HepG2 (cell line): ENCODE data around the gene KLHL17. TPM values are rescaled to one million over a fixed set of nuclear protein-coding genes. Genes with fewer than 3 reads are reported as not detected.

Experiments
- ATAC-seq: fragments of 200-7000 bp; cut with Tn5 transposase; 3 replicates; pipeline ENCODE4 v1.9.1; 2020; ENCODE audit warnings: mild to moderate bottlenecking, moderate library complexity
- BruUV-seq: library from RNA; stranded (reverse); fragments of 400-500 nt; replicated peaks from 2 replicates; lab custom pipeline; 2021; lab: Mats Ljungman, UMichigan
- CTCF ChIA-PET: fragments of 300-600 bp; formaldehyde crosslinking; extraction: SDS; loops from one replicate; lab custom pipeline; 2021; ENCODE audit warnings: low total read pairs, inconsistent platforms, low intra/inter-chr PET ratio; lab: Yijun Ruan, JAX
- POLR2A ChIA-PET: fragments of 350-600 bp; sonication (Branson Sonifier 250); formaldehyde crosslinking; loops from one replicate; lab custom pipeline; 2020; ENCODE audit warnings: antibody characterized with exemption, inconsistent platforms; lab: Yijun Ruan, JAX
- DNase-seq: peaks from one replicate; pipeline ENCODE4 v3.0.0-alpha.2; 2015; ENCODE audit warnings: low spot score
- FAIRE-seq: peaks from 3 replicates; lab custom pipeline; 2011; peaks lifted over from hg19 to GRCh38; lab: Jason Lieb, UNC
- H2AFZ ChIP-seq: one replicate; pipeline ENCODE4 v1.6.1; 2011; ENCODE audit warnings: low read length, inconsistent platforms
- H3K27ac ChIP-seq: fragments of 300-600 bp; 3 replicates; pipeline ENCODE4 v1.8.0; 2011; ENCODE audit warnings: mixed run types, mild to moderate bottlenecking, mixed read lengths, low read length, inconsistent platforms; ENCODE audit not compliant: insufficient read depth; ENCODE audit errors: extremely low read length
- H3K27me3 ChIP-seq, 2 experiments: fragments of 200-600 bp in 1 of 2; 2 replicates in 1 of 2; 3 replicates in 1 of 2; pipeline versions ENCODE4 v1.6.0 to v1.8.0; 2011; ENCODE audit warnings: low read length in 2 of 2, mild to moderate bottlenecking in 2 of 2, moderate library complexity in 2 of 2, inconsistent platforms in 1 of 2; ENCODE audit not compliant: insufficient read depth in 2 of 2, control insufficient read depth in 1 of 2
- H3K36me3 ChIP-seq, 2 experiments: fragments of 200-600 bp in 1 of 2; replicated peaks in 1 of 2; 2 replicates in 1 of 2; 3 replicates in 1 of 2; pipeline versions ENCODE4 v1.5.1 to v1.8.0; 2011; ENCODE audit warnings: low read length in 2 of 2, inconsistent platforms in 1 of 2; ENCODE audit not compliant: insufficient read depth in 2 of 2, control insufficient read depth in 1 of 2
- H3K4me1 ChIP-seq: 2 replicates; pipeline ENCODE4 v1.5.1; 2012; ENCODE audit warnings: low read length, inconsistent platforms; ENCODE audit not compliant: insufficient read depth
- H3K4me2 ChIP-seq: 2 replicates; pipeline ENCODE4 v1.6.0; 2011; ENCODE audit warnings: low read depth, low read length, inconsistent platforms
- H3K4me3 ChIP-seq, 3 experiments: fragments of 200-600 bp in 1 of 3; sonication (generic), shearing (Covaris generic) in 1 of 3; replicated peaks in 1 of 3; 2 replicates each; pipeline ENCODE4 v1.5.1; 2011 to 2016; ENCODE audit warnings: low read length in 3 of 3, inconsistent platforms in 2 of 3, low read depth in 2 of 3, mild to moderate bottlenecking in 2 of 3, control low read depth in 1 of 3, mixed read lengths in 1 of 3; ENCODE audit not compliant: insufficient read depth in 1 of 3
- H3K79me2 ChIP-seq: one replicate; pipeline ENCODE4 v1.6.1; 2011; ENCODE audit warnings: low read length, inconsistent platforms; ENCODE audit not compliant: insufficient read depth
- H3K9ac ChIP-seq: 2 replicates; pipeline ENCODE4 v1.6.0; 2011; ENCODE audit warnings: mild to moderate bottlenecking, low read depth, low read length, inconsistent platforms; ENCODE audit not compliant: insufficient read depth
- H3K9me3 ChIP-seq: 2 replicates; pipeline ENCODE4 v1.5.1; 2012; ENCODE audit warnings: mild to moderate bottlenecking, low read length
- H4K20me1 ChIP-seq: 2 replicates; pipeline ENCODE4 v1.6.0; 2011; ENCODE audit warnings: inconsistent platforms, mild to moderate bottlenecking, low read length, moderate library complexity; ENCODE audit not compliant: insufficient read depth
- FOXM1 ChIP-seq: sonication (generic); formaldehyde crosslinking; IDR thresholded peaks from 2 replicates; pipeline ENCODE4 v1.5.0; 2020; ENCODE audit warnings: missing genetic modification reagents
- GATAD2A ChIP-seq: IDR thresholded peaks from 2 replicates; pipeline ENCODE4 v1.6.1; 2016
- GPN1 ChIP-seq: sonication (generic); formaldehyde crosslinking; IDR thresholded peaks from 2 replicates; pipeline ENCODE4 v1.5.1; 2020; ENCODE audit warnings: missing genetic modification reagents, borderline replicate concordance
- HMGA1 ChIP-seq: sonication (generic); formaldehyde crosslinking; conservative IDR thresholded peaks from 2 replicates; pipeline ENCODE4 v1.4.0; 2020; ENCODE audit warnings: missing genetic modification reagents
- HOXD1 ChIP-seq: sonication (generic); formaldehyde crosslinking; IDR thresholded peaks from 2 replicates; pipeline ENCODE4 v1.5.0; 2020; ENCODE audit warnings: missing genetic modification reagents
- KLF15 ChIP-seq: sonication (generic); formaldehyde crosslinking; IDR thresholded peaks from 2 replicates; pipeline ENCODE4 v1.8.1; 2023; ENCODE audit warnings: borderline replicate concordance, mild to moderate bottlenecking, inconsistent platforms, missing genetic modification reagents, mixed read lengths
- LRRFIP1 ChIP-seq: sonication (generic); formaldehyde crosslinking; conservative IDR thresholded peaks from 2 replicates; pipeline ENCODE4 v1.4.0; 2020; ENCODE audit warnings: missing genetic modification reagents
- NFYB ChIP-seq: sonication (generic); formaldehyde crosslinking; IDR thresholded peaks from 2 replicates; pipeline ENCODE4 v1.4.0; 2020; ENCODE audit warnings: missing genetic modification reagents
- RBM22 ChIP-seq: fragments of 200-400 bp; formaldehyde crosslinking; optimal IDR thresholded peaks from 2 replicates; pipeline ENCODE3; 2017; ENCODE audit warnings: mild to moderate bottlenecking, low read length, moderate library complexity
- RBM39 ChIP-seq: fragments of 200-400 bp; formaldehyde crosslinking; IDR thresholded peaks from one replicate; pipeline ENCODE4 v1.6.1; 2018; ENCODE audit warnings: antibody characterized with exemption, mild to moderate bottlenecking, low read depth, low read length; ENCODE audit not compliant: poor library complexity, severe bottlenecking
- TAF15 ChIP-seq: fragments of 200-400 bp; formaldehyde crosslinking; IDR thresholded peaks from one replicate; pipeline ENCODE4 v1.6.1; 2018; ENCODE audit warnings: mild to moderate bottlenecking, low read depth, low read length; ENCODE audit not compliant: poor library complexity, severe bottlenecking
- ZNF737 ChIP-seq: sonication (generic); formaldehyde crosslinking; IDR thresholded peaks from 2 replicates; pipeline ENCODE4 v1.5.0; 2020; ENCODE audit warnings: missing genetic modification reagents, mild to moderate bottlenecking, borderline replicate concordance
- ZNF768 ChIP-seq: sonication (generic); formaldehyde crosslinking; IDR thresholded peaks from 2 replicates; pipeline ENCODE4 v1.4.0; 2020; ENCODE audit warnings: missing genetic modification reagents
- WGBS: methylation state at CpG from one replicate; pipeline ENCODE4 v1.1.6; 2017; ENCODE audit warnings: low lambda C conversion rate; 5-methylcytosine and 5-hydroxymethylcytosine counted together
- in situ Hi-C: cut with HindIII; loops from 2 replicates; pipeline ENCODE4 v1.10.0; 2017; ENCODE audit warnings: low pct_unique_long_range_greater_than_20kb; ENCODE audit not compliant: extremely low pct_ligation_motif_present
- intact Hi-C: fragments of 100-400 bp; cut with micrococcal nuclease; formaldehyde crosslinking; loops from one replicate; pipeline ENCODE4 v1.10.0; 2022; ENCODE audit not compliant: unreplicated experiment
- polyA plus RNA-seq, 8 experiments: library from polyadenylated mRNA; depleted of rRNA in 3 of 8; stranded (reverse) in 7 of 8; unstranded in 1 of 8; fragments of >200 nt; fragmentation: Illumina TruSeq in 4 of 8; extraction: Trizol in 4 of 8; gene quantifications; 2 replicates each; pipeline versions ENCODE4 v1.2.1 to v1.2.3, GENCODE V29; 2011 to 2016; ENCODE audit warnings: low read depth in 4 of 8, missing spikeins in 1 of 8, mixed read lengths in 1 of 8; ENCODE audit not compliant: insufficient read depth in 1 of 8
- total RNA-seq, 5 experiments: library from RNA; depleted of rRNA; stranded (reverse); fragments of >200 nt; fragmentation: Illumina TruSeq; extraction: Trizol; gene quantifications; 2 replicates each; pipeline ENCODE4 v1.2.3, GENCODE V29; 2016; ENCODE audit warnings: low read depth in 1 of 5
- TF ChIP-seq, protein P1 (sequence below): IDR thresholded peaks from 2 replicates; pipeline ENCODE4 v1.6.1; 2016; ENCODE audit warnings: mild to moderate bottlenecking, missing biosample characterization, missing genetic modification reagents
- TF ChIP-seq, protein P2 (sequence below): sonication (generic); formaldehyde crosslinking; IDR thresholded peaks from 2 replicates; pipeline ENCODE4 v1.8.1; 2023; ENCODE audit warnings: missing genetic modification reagents, inconsistent platforms, borderline replicate concordance
- TF ChIP-seq, protein P3 (sequence below): sonication (generic); formaldehyde crosslinking; conservative IDR thresholded peaks from 2 replicates; pipeline ENCODE4 v1.4.0; 2020; ENCODE audit warnings: missing genetic modification reagents

The KLHL17 gene
- total and polyA plus RNA-seq, 2 of the 13 experiments (the other 11 are each of a cell fraction or from before 2014, with no cell fraction given): 9.3 to 24.7 TPM

GRCh38 chr1:972726-973458 is 12.5 kb downstream of the KLHL17 start:
- POLR2A ChIA-PET: no interaction called here
- TF ChIP-seq HOXD1: no peak
- no peak for TF ChIP-seq RBM22
- no peak for TF ChIP-seq KLF15
- TF ChIP-seq TAF15: no peak
- TF ChIP-seq, protein P1, sequence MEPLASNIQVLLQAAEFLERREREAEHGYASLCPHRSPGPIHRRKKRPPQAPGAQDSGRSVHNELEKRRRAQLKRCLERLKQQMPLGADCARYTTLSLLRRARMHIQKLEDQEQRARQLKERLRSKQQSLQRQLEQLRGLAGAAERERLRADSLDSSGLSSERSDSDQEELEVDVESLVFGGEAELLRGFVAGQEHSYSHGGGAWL (CRISPR knock-in tag): no peak
- TF ChIP-seq FOXM1 (CRISPR knock-in tag): no peak
- TF ChIP-seq GPN1 (CRISPR knock-in tag): no peak
- TF ChIP-seq, protein P2, sequence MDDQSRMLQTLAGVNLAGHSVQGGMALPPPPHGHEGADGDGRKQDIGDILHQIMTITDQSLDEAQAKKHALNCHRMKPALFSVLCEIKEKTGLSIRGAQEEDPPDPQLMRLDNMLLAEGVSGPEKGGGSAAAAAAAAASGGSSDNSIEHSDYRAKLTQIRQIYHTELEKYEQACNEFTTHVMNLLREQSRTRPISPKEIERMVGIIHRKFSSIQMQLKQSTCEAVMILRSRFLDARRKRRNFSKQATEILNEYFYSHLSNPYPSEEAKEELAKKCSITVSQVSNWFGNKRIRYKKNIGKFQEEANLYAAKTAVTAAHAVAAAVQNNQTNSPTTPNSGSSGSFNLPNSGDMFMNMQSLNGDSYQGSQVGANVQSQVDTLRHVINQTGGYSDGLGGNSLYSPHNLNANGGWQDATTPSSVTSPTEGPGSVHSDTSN: no peak
- no peak for TF ChIP-seq LRRFIP1 (CRISPR knock-in tag)
- TF ChIP-seq ZNF768 (CRISPR knock-in tag): no peak
- no peak for TF ChIP-seq NFYB (CRISPR knock-in tag)
- no peak for TF ChIP-seq ZNF737 (CRISPR knock-in tag)
- TF ChIP-seq RBM39: no peak
- no peak for TF ChIP-seq HMGA1 (CRISPR knock-in tag)
- TF ChIP-seq, protein P3, sequence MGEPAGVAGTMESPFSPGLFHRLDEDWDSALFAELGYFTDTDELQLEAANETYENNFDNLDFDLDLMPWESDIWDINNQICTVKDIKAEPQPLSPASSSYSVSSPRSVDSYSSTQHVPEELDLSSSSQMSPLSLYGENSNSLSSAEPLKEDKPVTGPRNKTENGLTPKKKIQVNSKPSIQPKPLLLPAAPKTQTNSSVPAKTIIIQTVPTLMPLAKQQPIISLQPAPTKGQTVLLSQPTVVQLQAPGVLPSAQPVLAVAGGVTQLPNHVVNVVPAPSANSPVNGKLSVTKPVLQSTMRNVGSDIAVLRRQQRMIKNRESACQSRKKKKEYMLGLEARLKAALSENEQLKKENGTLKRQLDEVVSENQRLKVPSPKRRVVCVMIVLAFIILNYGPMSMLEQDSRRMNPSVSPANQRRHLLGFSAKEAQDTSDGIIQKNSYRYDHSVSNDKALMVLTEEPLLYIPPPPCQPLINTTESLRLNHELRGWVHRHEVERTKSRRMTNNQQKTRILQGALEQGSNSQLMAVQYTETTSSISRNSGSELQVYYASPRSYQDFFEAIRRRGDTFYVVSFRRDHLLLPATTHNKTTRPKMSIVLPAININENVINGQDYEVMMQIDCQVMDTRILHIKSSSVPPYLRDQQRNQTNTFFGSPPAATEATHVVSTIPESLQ (CRISPR knock-in tag): no peak
- no peak for TF ChIP-seq GATAD2A (CRISPR knock-in tag)
- Histone ChIP-seq H3K36me3 (no peaks in the 10 kb centered on the region), H3K9me3 (no peaks in the 10 kb centered on the region), H3K4me1 (peaks cover 15% of the 10 kb centered on the region), H2AFZ (no peak overlapping the region), H3K4me2 (no peak overlapping the region), H3K27me3 (no peaks in the 10 kb centered on the region), H3K79me2 (no peaks in the 10 kb centered on the region), H3K9ac (no peak overlapping the region), H4K20me1 (no peaks in the 10 kb centered on the region), H3K27ac (no peak overlapping the region), H3K4me3 (no peak overlapping the region)
- WGBS: 89% methylated on average over 11 of the region's 28 CpGs
- no peak for ATAC-seq
- in situ Hi-C loops: no loop called here
- CTCF ChIA-PET: no interaction called here
- DNase-seq: no peak
- no peak for FAIRE-seq
- intact Hi-C loops: no loop called here
- BruUV-seq: no TSS peak
